ENCODE measurements around the gene HSD11B1L.
"Not testable (repeated sequence)": the region's sequence is repeated elsewhere in the genome, so short reads cannot be mapped to it uniquely, and the experiment has no call there.

HSD11B1L gene

DNA sequence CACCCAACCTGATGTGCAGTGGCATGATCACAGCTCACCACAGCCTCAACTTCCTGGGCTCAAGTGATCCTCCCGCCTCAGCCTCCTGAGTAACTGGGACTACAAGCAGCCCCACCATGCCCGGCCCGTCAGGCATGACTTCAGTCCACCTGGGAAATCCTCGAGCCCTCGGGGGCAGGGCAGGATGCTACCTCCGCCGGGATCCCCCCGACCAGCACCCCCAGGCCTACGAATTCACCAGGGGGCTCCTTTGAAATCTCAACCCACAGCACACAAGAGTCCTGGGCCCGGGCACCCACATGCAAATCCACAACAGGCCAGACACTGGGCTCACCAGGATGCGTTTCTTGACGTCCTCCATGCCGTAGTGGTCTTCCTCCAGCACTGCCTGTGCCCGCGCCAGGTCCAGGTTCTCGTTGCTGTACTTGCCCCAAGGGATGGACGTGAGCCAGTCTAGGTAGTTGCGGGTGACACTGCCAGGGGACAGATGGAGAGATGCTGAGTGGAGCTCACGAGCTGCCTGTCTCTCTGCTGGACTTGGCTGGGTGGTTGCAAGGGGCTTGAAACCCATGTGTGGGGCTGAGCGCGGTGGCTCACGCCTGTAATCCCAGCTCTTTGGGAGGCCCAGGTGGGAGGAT lies 19.7 kb downstream of the HSD11B1L start:
- no peak for DNase-seq (ENCODE audit: low read depth)

DNA sequence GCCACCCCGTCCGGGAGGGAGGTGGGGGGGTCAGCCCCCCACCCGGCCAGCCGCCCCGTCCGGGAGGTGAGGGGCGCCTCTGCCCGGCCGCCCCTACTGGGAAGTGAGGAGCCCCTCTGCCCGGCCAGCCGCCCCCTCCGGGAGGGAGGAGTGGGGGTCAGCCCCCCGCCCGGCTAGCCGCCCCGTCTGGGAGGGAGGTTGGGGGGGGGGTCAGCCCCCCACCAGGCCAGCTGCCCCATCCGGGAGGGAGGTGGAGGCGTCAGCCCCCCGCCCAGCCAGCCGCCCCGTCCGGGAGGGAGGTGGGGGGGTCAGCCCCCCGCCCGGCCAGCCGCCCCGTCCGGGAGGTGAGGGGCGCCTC lies 21.2 kb downstream of the HSD11B1L start:
- not testable (repeated sequence) for DNase-seq (ENCODE audit: low read depth)

DNA sequence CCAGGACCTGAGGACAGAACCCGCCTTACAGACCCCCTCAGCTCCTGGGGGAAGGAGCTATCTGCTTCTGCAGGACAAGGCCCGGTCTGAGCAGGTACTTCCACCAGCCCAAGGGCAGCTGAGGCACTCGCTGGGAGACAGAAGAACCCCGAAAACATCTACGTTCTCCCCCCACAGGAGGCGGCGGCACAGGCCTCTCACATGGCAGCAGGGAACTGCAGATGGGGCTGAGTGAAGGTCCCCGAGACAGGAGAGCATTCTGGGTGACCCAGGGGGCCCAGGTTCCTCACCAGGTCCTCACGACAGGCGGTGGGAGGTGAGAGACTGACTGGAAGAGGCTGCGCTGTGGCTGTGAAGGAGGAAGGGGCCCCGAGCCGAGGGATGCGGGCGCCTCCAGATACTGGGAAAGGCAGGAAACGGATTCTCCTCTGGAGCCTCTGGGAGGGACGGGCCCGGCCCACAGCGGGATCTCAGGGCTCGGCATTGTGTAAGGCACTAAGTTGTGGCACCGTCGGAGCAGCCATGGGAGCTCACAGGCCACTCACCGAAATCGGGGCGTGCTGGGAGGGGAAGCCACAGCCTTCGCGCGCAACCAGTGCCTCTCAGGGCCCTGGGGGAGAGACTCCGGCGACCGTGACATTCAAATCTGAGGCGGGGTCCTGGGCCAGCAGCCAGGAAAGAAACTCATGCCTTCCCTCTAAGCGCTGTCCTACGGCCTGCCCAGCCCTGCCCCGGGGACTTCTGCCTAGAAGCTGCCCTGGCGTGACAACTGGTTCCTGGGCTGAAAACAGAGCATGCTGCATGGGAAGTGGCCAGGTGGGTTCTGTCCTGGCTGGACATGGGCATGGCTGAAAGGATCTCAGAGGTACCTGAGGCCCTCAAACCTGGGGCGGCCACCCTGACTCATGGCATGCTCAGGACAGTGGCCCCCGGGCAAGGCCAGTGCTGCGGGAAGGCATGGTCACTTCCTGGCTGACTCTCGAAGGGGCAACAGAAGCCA lies 23.3 kb downstream of the HSD11B1L start:
- DNase-seq (ENCODE audit: low read depth) = no peak

DNA sequence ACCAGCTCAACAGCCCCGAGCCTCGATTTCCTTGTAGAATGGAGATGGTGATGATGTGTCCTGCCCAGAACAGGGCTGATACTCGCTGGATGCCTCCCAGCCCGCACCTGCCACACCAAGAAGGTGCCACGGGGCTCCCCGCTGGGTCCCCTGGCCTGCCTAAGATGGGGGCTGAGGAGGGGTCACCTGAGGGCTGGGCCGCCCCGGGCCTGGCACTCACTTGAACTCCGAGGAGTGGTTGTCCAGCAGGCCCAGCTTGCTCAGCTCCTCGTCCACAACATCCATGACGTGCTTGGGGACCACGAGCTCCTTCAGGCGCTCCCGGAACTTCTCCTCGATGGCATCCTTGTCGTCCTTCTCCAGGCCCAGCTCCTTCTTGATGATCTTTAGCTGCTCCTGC lies 24.7 kb downstream of the HSD11B1L start:
- no peak for DNase-seq (ENCODE audit: low read depth)

DNA sequence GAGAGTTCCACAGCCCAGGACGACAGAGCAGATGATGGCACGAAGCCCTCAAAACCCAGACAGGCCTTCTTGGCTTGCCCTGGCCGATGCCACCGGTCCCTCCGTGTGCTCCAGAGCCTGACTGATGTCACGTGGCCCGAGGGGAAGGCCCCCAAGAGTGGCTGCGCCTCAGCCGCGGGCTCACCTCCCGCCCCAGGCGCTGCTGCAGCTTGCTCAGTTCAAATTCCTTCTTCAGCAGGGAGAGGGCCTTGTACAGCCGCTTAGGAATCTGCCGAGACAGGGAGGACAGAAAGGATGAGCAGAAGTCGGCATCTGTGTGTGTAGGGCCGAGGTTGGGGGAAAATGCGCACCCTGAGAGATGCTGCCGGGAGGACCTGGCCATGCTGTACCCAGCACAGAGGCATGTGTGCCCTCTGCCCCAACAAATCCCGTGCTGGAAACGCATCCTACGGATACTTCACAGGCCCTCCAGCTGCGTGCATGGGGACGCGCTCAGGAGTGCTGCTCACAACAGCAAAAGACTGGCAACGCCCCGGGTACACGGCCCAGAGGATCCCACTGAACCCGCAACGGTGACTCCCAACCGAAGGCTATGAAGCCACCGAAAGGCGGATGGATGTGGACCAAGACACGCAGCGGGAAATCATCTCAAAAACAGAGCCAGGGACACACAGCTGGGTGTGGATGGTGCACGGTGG lies 26.2 kb downstream of the HSD11B1L start:
- DNase-seq (ENCODE audit: low read depth) = no peak

DNA sequence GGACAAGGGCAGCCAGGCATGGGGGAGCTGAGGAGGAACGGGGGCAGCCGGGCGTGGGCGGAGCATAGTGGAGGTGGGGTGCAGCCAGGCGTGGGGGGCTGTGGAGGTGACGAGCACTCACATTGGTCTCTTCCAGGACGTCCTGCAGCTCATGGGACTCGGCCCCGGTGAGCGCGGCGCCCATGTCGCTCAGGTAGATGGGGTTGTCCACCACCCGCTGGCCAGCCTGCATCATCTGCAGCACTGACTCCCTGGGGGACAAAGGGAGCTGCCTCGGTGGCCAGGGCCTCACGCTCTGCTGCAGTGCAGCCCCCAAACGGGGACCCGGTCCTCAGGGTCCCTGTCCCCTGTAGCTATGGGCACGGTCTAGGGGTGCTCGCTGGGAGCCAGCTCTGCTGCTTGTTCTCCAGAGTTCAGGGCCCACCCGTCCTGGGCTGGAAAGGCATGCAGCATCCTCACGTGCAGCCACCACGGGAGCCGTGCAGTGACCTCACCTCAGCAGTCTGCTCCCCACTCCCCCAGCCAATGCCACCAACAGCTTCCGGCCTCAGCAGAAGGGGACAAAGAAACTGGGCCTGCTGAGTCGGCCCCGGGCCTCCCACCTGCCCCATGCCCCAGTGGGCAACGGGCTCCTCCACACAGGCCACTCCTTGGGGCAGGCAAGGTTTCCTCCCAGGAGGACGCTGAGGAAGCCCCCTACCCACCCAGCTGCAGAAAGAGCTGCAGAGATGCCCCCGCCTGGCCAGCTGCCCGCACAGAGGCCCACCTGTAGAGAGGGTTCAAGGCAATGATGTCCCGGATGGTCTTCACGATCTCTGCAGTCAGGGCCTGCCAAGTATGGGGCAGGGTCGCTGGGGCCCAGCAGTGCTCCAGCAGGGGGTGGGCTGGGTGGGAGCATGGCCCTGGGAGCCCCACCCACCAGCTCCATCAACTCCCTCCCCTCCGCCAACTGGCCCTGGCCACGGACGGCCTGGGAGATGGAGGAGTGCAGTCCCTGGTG lies 27.0 kb downstream of the HSD11B1L start:
- no peak for DNase-seq (ENCODE audit: low read depth)

DNA sequence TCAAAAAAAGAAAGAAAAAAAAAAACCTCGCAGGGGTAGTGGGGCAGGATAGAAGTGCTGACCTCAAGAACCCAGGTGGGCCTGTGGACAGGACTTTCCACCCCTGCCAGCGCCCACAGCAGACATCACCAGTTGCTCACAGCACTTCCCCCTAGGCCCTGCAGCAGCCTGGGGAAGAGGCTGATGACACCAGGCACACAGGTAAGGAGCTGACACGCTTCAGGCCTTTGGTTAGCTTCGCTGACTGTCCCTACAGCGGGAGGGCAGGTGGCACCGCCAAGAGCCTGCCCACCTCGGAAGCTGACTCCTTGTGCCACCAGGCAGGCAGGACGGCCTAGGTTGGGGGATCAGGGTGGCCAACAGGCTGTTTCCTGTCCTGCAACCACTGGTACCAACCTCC lies 30.2 kb downstream of the HSD11B1L start:
- DNase-seq (ENCODE audit: low read depth) = no peak

DNA sequence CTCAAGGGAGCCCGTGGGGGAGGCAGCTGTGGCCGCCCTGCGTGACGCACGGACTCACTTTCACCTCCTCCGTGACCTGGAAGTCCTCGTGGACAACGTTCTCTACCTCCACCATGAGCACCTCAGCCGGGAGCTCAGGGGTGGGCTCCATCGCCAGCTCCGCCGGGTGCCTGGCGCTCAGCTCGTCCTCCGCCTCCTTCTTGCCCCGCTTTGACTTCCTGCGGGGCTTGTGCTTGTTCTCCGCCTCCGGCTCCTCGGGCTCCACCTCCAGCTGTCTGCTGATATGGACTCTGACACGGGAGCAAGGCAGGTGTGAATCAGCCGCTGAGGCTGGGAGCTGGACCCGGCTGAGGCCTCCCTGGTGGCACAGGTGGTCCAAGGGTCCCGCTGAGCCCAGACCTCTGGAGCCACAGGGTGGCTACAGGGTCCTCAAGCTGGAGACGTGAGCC lies 30.9 kb downstream of the HSD11B1L start:
- DNase-seq (ENCODE audit: low read depth) = no peak

DNA sequence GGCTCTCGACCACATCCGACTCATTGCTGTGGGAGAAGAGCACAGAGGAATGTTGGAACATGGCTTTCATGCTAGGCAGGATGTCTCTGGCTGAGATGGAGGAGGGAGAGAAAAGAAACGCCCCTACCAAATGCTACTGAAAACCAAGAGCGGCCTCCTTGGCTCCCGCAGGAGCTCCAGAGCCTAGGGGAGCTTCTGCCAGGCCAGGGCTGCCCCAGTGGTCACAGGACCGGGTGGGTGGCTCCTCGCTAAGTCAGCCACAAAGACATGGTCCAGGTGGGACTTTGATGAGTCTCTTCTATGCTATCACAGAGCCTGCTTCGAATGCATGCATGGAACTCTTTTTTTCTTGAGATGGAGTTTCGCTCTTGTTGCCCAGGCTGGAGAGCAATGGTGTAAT lies 32.4 kb downstream of the HSD11B1L start:
- DNase-seq (ENCODE audit: low read depth) = no peak

DNA sequence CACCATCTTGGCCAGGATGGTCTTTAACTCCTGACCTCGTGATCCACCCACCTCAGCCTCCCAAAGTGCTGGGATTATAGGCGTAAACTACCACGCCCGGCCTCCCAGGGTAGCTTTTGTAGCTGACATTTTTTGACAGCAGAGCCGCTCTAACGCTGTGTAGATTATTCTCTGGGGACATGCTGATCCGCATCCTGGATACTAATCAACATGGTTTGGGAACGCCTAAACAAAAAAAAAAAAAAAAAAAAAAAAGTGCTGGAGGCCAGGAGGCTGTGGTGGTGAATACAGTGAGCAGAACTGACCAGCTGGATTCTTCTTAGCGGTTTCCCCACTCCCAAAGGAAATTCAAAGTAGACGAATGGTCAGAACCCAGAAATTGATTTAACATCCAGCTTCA lies 34.0 kb downstream of the HSD11B1L start:
- no peak for DNase-seq (ENCODE audit: low read depth)

DNA sequence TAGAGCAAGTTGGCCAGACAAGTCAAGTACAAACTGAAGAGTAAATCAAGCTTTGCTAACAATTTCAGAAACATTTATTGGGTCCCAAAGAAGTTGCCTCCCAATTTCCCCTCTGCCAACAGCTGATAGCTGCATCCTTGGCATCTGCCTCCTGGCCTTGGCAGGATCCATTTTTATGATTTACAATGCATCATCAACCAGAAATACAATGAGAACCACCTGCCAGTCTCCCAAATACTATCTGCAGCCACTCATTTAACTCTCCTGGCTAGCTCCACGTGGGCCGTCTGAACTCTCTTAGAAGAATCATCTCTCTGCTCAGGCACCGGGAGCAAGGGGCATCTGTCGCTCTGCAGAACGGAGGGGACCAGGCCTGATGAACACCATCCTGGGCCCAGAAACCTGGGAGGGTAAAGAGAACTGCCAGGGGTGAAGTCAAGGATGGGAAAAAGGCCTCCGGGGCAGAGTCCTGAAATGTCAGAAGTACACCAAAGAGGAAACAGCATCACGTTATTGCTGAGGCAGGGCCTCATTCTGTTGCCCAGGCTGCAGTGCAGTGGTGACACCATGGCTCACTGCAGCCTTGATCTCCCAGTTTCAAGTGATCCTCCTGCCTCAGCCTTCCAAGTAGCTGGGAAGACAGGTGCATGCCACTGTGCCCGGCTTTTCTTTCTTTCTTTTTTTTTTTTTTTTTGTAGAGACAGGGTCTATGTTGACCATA lies 36.5 kb downstream of the HSD11B1L start:
- no peak for DNase-seq (ENCODE audit: low read depth)

DNA sequence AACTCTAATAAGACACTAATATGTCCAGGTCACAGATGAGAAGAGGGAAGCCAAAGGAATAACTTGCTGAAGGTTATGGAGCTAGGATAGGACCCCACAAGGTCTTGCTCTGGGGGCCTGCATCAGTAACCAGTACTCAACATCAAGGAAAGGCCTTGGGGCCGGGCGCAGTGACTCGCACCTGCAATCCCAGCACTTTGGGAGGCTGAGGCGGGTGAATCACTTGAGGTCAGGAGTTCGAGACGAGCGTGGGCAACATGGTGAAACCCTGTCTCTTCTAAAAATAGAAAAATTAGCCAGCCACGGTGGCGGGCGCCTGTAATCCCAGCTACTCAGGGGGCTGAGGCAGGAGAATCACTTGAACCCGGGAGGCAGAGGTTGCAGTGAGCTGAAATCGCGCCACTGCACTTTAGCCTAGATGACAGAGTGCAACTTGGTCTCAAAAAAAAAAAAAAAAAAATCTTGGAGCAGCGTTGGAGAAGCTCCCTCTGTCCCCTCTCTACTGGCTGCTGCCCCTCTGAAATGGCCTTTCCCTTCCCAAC lies 37.3 kb downstream of the HSD11B1L start:
- peak; percentile 72 for DNase-seq (ENCODE audit: low read depth)

DNA sequence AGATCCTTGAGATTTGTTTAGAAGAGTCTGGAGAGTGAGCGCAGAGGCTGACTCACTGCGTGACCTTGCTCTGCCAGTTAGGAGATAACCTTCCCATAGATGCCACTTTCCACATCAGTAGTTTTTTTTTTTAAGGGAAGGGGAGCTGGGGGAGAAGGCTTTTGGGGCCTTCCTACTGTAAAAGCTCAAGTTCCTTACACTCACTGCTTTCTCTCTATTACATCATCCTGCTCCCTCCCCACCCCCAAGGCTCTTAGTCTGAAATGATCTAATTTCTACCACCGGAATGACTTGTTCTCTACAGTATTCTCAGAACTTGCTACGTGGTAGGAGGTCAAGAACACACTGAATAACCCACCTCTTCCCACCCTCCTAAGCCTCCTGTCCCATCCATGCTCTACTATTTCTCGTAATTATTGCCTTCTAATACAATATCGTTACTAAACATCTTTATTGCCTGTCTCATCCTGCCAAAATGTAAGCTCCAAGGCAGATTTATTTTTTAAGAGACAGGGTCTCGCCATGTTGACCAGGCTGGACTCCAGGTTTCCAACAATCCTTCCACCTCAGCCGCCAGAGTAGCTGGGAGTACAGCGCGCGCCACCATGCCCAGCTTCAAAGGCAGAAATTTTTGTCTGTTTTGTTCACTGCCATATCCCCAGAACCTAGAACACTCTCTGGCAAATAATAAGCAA lies 37.9 kb downstream of the HSD11B1L start:
- peak; percentile 90 for DNase-seq (ENCODE audit: low read depth)

DNA sequence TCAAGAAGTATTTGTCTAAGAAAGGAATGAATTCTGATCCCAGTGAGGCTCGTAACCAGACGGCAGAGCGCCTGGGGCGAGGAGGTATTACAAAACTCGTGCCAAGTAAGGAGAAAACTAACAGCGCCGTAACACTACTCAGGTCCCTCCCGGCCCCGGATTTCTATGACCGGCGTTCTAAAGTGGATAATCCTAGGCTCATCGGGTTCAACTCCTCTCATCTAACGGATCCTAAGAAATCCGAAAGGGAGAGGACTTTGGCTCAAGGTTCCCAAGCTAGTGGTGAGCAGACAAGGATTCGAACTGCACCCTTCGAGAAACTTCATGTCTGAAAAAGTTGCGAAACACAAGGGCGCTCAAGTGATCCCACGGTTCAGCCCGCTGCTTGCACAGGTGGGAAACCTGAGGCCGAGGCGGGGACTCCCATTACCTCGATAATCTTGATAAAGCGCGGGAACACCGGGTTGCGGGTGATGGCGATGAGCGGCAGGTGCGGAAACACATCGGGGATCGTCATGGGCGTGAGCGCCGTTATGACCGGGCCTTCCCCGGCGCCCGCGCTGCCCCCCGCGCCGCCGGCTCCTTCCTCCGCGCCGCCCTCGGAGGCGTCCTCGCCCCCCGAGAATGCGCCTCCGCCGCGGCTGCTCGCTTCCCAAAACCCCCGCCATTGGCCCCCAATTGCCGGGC lies 38.6 kb downstream of the HSD11B1L start:
- peak; percentile 46 for DNase-seq (ENCODE audit: low read depth)

DNA sequence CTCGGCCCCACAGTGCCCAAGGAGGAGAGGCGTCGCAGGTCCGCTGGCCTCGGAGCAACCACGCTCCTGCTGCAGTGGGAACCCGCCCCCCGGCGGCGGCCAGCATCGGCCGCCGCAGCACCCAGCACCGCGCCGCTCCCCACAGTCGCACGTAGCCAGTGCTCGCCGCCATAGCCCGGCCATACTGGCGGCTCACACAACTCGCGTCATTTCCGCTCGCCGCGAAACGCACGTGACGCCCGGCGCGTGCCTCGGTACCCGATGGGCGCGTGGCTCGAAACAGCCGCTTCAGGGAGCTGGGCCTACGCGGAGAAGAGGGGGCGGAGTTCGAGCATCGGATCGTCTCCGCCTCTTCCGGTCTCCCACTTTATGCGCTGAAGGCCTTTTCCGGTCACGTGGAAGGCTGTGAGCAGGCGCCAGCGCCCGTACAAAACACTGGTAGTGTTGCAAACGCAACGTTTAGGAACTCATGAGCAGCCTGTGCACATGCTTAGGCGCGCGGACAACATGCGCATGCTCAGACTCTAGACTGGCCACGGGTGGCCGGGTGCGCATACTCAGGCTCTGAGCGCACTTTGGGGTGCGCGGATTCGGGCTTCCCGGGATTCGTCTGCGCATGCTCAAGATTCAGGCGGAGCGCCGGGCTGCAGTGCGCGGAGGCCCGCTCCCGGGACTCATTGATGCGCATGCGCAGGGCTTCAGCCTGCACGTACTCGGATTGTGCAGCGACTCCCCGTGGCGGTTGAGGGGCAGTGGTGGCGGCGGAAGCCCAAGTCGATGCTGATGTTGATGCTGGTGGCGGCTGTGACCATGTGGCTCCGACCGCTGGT lies 39.3 kb downstream of the HSD11B1L start, which contains the start of the genes CATSPERD and LONP1:
TSS of gene CATSPERD (plus strand) at position 677 of the 830 bp plus-strand sequence. CDS start at position 778, 101 bp downstream.
TSS of gene LONP1 (minus strand) at position 186 of the 830 bp plus-strand sequence. CDS start at position 172, 14 bp downstream.
- peak; percentile 99 for DNase-seq (ENCODE audit: low read depth)

DNA sequence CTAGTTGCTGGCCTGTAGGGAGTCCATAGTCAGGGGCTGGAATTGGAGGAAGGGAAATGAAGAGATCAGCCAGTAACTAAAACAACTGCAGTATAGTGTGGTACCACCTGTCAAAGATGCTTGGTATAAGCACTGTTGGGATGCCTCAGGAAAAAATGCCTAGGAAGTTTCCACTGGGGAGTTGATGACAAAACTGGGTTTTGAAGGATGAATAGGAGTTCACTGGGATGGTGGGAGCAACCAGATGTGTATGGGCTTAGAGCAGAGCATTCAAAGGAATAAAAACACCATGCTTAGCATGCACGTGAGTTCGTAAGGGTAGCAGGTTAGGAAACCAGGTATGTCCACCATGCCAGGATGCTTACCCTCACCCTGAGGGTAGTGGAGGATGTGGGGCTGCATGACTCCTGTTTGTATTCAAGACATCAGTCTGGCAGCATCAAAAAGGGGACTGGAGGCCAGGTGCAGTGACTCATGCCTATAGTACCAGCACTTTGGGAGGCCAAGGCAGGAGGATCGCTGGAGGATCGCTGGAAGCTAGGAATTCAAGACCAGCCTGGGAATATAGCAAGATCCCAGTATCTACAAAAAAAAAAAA lies 46.7 kb downstream of the HSD11B1L start:
- no peak for DNase-seq (ENCODE audit: low read depth)

DNA sequence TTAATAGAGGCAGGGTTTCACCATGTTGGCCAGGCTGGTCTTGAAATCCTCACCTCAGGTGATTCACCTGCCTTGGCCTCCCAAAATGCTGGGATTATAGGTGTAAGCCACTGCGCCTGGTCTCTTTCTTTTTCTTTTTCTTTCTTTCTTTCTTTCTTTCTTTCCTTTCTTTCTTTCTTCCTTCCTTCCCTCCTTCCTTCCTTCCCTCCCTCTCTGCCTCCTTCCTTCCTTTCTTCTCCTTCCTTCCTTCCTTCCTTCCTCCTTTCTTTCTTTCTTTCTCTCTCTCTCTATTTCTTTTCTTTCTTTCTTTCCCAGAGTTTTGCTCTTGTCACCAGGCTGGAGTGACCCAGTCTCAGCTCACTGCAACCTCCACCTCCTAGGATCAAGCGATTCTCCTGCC lies 52.3 kb downstream of the HSD11B1L start:
- DNase-seq (ENCODE audit: low read depth) = not testable (repeated sequence)

All from iris pigment epithelial cell (primary cell).